ENCODE measurements around the gene TCP11L2. TPM values are rescaled to one million over a fixed set of nuclear protein-coding genes. Genes with fewer than 3 reads are reported as not detected.
"Not testable (repeated sequence)": the region's sequence is repeated elsewhere in the genome, so short reads cannot be mapped to it uniquely, and the experiment has no call there.

Gene TCP11L2
- total and polyA plus RNA-seq, 9 donors, result 8.5 to 41.7 (median 21.2) TPM

- Histone ChIP-seq H3K4me3 (no peak overlapping the region), H3K36me3 (no peaks in the 10 kb centered on the region), H3K9me3 (no peaks in the 10 kb centered on the region), H3K4me1 (ENCODE audit: insufficient read depth) (no peaks in the 10 kb centered on the region), H3K27ac (no peak overlapping the region), H3K27me3 (no peaks in the 10 kb centered on the region)
- WGBS, 3 donors, result 84 to 86% (median 86%) methylated on average over 6 of the region's 6 CpGs
- no peak for DNase-seq
- no peak for TF ChIP-seq CTCF (IDR thresholded peaks at IDR 0.05)
- no peak for TF ChIP-seq EP300 (IDR thresholded peaks at IDR 0.05)
- TF ChIP-seq POLR2A (IDR thresholded peaks at IDR 0.05), result no peak
- intact Hi-C loops (cut with DNase I), result no loop called here
Observed at GRCh38 chr12:106369624-106370346, 67.3 kb downstream of the TCP11L2 start.

DNA sequence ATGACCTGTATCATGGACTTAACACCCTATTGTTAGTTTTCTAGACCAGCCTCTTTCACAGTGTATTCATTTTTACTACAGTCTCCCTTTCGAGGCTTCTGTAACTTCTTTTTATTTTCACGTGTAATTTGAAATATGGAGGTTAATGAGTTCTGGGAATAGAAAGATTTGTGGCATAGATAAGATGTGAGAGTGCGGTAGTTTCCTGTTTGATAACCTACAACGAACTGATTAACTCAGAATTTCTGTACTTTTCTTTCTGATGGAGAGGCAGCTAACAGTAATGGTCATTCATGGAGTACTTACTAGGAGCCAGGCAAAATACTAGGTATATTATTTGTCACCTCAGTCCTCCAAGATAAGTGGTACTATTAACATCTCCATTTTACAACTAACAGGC lies 76.3 kb downstream of the TCP11L2 start:
- Histone ChIP-seq H3K9me3 (no peaks in the 10 kb centered on the region), H3K27me3 (no peaks in the 10 kb centered on the region), H3K36me3 (no peaks in the 10 kb centered on the region), H3K27ac (no peak overlapping the region), H3K4me3 (no peak overlapping the region), H3K4me1 (ENCODE audit: insufficient read depth) (no peaks in the 10 kb centered on the region)
- intact Hi-C loops (cut with DNase I), result no loop called here
- no peak for DNase-seq
- TF ChIP-seq EP300 (IDR thresholded peaks at IDR 0.05) (no peak), POLR2A (IDR thresholded peaks at IDR 0.05) (no peak), CTCF (IDR thresholded peaks at IDR 0.05) (no peak)
- 77 to 84% (median 82%) methylated on average over 4 of the region's 4 CpGs for WGBS, 3 donors

DNA sequence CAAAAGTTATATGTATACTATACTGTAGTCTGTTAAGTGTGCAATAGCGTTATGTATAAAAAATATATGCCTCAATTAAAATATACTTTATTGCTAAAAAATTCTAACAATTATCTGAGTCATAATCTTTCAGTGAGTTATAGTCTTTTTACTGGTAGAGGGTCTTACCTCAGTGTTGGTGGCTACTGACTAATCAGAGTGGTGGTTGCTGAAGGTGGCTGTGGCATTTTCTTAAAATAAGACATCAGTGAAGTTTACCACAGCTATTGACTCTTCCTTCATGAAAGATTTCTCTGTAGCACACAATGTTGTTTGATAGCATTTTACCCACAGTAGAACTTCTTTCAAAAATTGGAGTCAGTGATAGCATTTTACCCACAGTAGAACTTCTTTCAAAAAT lies 78.4 kb downstream of the TCP11L2 start:
- no peaks in the 10 kb centered on the region for H3K4me1 ChIP-seq (ENCODE audit: insufficient read depth)
- TF ChIP-seq POLR2A (IDR thresholded peaks at IDR 0.05) (no peak), CTCF (IDR thresholded peaks at IDR 0.05) (no peak), EP300 (IDR thresholded peaks at IDR 0.05) (no peak)
- no peak overlapping the region for H3K4me3 ChIP-seq
- H3K27ac ChIP-seq, result no peak overlapping the region
- no peaks in the 10 kb centered on the region for H3K9me3 ChIP-seq
- H3K27me3 ChIP-seq, result no peaks in the 10 kb centered on the region
- no peak for DNase-seq
- H3K36me3 ChIP-seq, result no peaks in the 10 kb centered on the region
- WGBS, 3 donors, result 95 to 97% (median 96%) methylated on average over 1 of the region's 1 CpG
- intact Hi-C loops (cut with DNase I), result loop anchor here in 3 of 4 donors (10.0 kb wide), 2 partner anchors 464 to 534 kb away; no protein-coding TSS in a partner anchor

DNA sequence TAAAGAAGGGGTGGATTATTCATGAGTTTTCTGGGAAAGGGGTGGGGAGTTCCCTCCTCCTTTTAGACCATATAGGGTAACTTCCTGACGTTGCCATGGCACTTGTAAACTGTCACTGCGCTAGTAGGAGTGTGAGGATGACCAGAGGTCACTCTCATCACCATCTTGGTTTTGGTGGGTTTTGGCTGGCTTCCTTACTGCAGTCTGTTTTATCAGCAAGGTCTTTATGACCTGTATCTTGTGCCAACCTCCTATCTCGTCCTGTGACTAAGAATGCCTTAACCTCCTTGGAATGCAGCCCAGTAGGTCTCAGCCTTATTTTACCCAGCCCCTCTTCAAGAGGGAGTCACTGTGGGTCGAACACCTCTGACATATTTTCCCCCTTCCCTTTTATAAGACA lies 79.3 kb downstream of the TCP11L2 start:
- H3K4me3 ChIP-seq; H3K27ac ChIP-seq; DNase-seq; H3K9me3 ChIP-seq; H3K4me1 ChIP-seq (ENCODE audit: insufficient read depth); H3K27me3 ChIP-seq; H3K36me3 ChIP-seq: not testable (repeated sequence)
- 80 to 86% (median 80%) methylated on average over 4 of the region's 4 CpGs for WGBS, 3 donors
- intact Hi-C loops (cut with DNase I), result loop anchor here in 3 of 4 donors (10.0 kb wide), 2 partner anchors 463 to 533 kb away; no protein-coding TSS in a partner anchor

DNA sequence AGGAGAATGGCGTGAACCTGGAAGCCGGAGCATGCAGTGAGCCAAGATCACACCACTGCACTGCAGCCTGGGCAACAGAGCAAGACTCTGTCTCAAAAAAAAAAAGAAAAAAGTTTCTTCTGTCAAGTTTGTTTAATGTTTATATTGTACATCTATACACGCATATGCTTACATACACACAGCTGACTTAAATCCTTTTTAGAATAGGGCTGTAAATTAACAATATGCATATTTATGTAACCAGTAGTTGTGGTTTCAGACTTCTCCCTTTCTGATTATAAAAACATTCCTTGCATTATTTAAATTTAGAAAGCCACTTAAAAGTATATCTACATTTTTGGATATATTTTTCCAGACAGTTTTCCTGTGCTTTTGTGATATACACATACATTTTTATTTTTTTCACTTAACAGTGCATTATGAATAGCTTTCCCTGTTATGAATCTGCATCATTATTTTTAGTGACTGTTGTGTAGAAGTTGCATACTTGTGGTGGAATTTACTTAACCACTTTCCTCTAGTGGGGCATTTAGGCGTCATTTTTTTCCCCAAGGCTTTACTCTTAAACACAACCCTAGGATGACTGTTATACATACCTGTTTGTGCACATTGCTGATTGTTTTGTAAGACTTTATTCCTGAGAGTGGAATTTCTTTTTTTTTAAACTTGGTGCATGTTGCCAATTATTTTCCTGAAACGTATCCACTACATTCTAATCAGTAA lies 84.4 kb downstream of the TCP11L2 start:
- Histone ChIP-seq H3K4me3 (no peak overlapping the region), H3K36me3 (no peaks in the 10 kb centered on the region), H3K4me1 (ENCODE audit: insufficient read depth) (no peaks in the 10 kb centered on the region), H3K27me3 (no peaks in the 10 kb centered on the region), H3K9me3 (no peaks in the 10 kb centered on the region), H3K27ac (no peak overlapping the region)
- no peak for TF ChIP-seq EP300 (IDR thresholded peaks at IDR 0.05)
- TF ChIP-seq CTCF (IDR thresholded peaks at IDR 0.05), result no peak
- no peak for TF ChIP-seq POLR2A (IDR thresholded peaks at IDR 0.05)
- DNase-seq, result no peak
- WGBS, 3 donors, result 73 to 78% (median 75%) methylated on average over 5 of the region's 5 CpGs
- intact Hi-C loops (cut with DNase I), result loop anchor here (2.0 to 10.0 kb wide), 5 partner anchors 450 to 535 kb away; no protein-coding TSS in a partner anchor

Measured in ovary (tissue), 9 donors.